Mesothelial cell of epicardium (in vitro differentiated cells): ENCODE results near the gene COL23A1. TPM values are rescaled to one million over a fixed set of nuclear protein-coding genes. Genes with fewer than 3 reads are reported as not detected.

Source experiments
- DNase-seq, 2 experiments: peaks; one replicate each; pipeline ENCODE4 v3.0.0; 2021; ENCODE audit warnings: low spot score in 2 of 2; ENCODE audit not compliant: unreplicated experiment in 2 of 2
- H3K27ac Mint-ChIP-seq: 2 replicates; pipeline ENCODE4 v1.8.0; 2021; ENCODE audit warnings: mixed read lengths
- H3K27me3 Mint-ChIP-seq: 2 replicates; pipeline ENCODE4 v1.8.0; 2021; ENCODE audit warnings: low read depth, mixed read lengths
- H3K36me3 Mint-ChIP-seq: 2 replicates; pipeline ENCODE4 v1.8.0; 2021; ENCODE audit warnings: mixed read lengths
- H3K4me1 Mint-ChIP-seq: 2 replicates; pipeline ENCODE4 v1.8.0; 2021; ENCODE audit warnings: mixed read lengths
- H3K4me3 Mint-ChIP-seq: 2 replicates; pipeline ENCODE4 v1.8.0; 2021; ENCODE audit warnings: mild to moderate bottlenecking, moderate library complexity, mixed read lengths
- H3K9me3 Mint-ChIP-seq: 2 replicates; pipeline ENCODE4 v1.8.0; 2021; ENCODE audit warnings: mixed read lengths
- CTCF ChIP-seq: fragments of 200-600 bp; sonication (generic); IDR thresholded peaks from one replicate; pipeline ENCODE4 v1.5.0; 2021; ENCODE audit warnings: antibody characterized with exemption; ENCODE audit not compliant: unreplicated experiment
- total RNA-seq: library from RNA; stranded (reverse); gene quantifications from 3 replicates; pipeline ENCODE4 v1.2.1, GENCODE V29; 2021

Gene COL23A1
- total RNA-seq, 1 donor from 2014 or later, result 13.6 TPM

- Mint-ChIP-seq H3K4me1 (peaks cover 52% of the 10 kb centered on the region), H3K27me3 (no peaks in the 10 kb centered on the region), H3K4me3 (no peak overlapping the region), H3K27ac (no peak overlapping the region), H3K36me3 (no peaks in the 10 kb centered on the region), H3K9me3 (no peaks in the 10 kb centered on the region)
- peak in 1 of 2 experiments; percentile 36 for DNase-seq
- no peak for TF ChIP-seq CTCF
Observed at GRCh38 chr5:178426326-178427130, 163.7 kb downstream of the COL23A1 start.

- Mint-ChIP-seq H3K9me3 (no peaks in the 10 kb centered on the region), H3K4me3 (no peak overlapping the region), H3K36me3 (no peaks in the 10 kb centered on the region), H3K4me1 (peaks cover 58% of the 10 kb centered on the region), H3K27ac (no peak overlapping the region), H3K27me3 (no peaks in the 10 kb centered on the region)
- peak in 1 of 2 experiments; percentile 22 for DNase-seq
- TF ChIP-seq CTCF, result no peak
Observed at GRCh38 chr5:178425621-178426068, 164.5 kb downstream of the COL23A1 start.

- H3K4me3 Mint-ChIP-seq, result peak overlapping the region; percentile 34
- peak overlapping the region; percentile 91 for H3K27ac Mint-ChIP-seq
- DNase-seq, result peak in 1 of 2 experiments; percentile 39
- no peaks in the 10 kb centered on the region for H3K9me3 Mint-ChIP-seq
- no peak for TF ChIP-seq CTCF
- H3K27me3 Mint-ChIP-seq, result no peaks in the 10 kb centered on the region
- H3K36me3 Mint-ChIP-seq, result no peaks in the 10 kb centered on the region
- peaks cover 55% of the 10 kb centered on the region for H3K4me1 Mint-ChIP-seq
Observed at GRCh38 chr5:178424810-178425177, 165.4 kb downstream of the COL23A1 start.

GRCh38 chr5:178423901-178424809 is 166.0 kb downstream of the COL23A1 start:
- H3K9me3 Mint-ChIP-seq, result no peaks in the 10 kb centered on the region
- peak overlapping the region; percentile 91 for H3K27ac Mint-ChIP-seq
- no peak for TF ChIP-seq CTCF
- no peaks in the 10 kb centered on the region for H3K27me3 Mint-ChIP-seq
- peaks cover 54% of the 10 kb centered on the region for H3K4me1 Mint-ChIP-seq
- peak in 1 of 2 experiments; percentile 46 for DNase-seq
- H3K36me3 Mint-ChIP-seq, result no peaks in the 10 kb centered on the region
- no peak overlapping the region for H3K4me3 Mint-ChIP-seq

GRCh38 chr5:178423431-178423830 is 166.8 kb downstream of the COL23A1 start:
- Mint-ChIP-seq H3K4me1 (peaks cover 50% of the 10 kb centered on the region), H3K4me3 (no peak overlapping the region), H3K9me3 (no peaks in the 10 kb centered on the region), H3K36me3 (no peaks in the 10 kb centered on the region), H3K27me3 (no peaks in the 10 kb centered on the region), H3K27ac (no peak overlapping the region)
- TF ChIP-seq CTCF, result no peak
- no peak for DNase-seq
